Activated CD8-positive, alpha-beta T cell treated with anti-CD3 and anti-CD28 coated beads for 36 hours (primary cell): Measurements from ENCODE around the gene DIP2A. TPM values are rescaled to one million over a fixed set of nuclear protein-coding genes. Genes with fewer than 3 reads are reported as not detected.
"Not testable (repeated sequence)": the region's sequence is repeated elsewhere in the genome, so short reads cannot be mapped to it uniquely, and the experiment has no call there.

Experiments
- ATAC-seq: fragments of 200-7000 bp; cut with Tn5 transposase; one replicate; pipeline ENCODE4 v1.10.0; 2021; ENCODE audit warnings: mild to moderate bottlenecking, moderate library complexity
- CTCF ChIA-PET: fragments of 350-600 bp; sonication (Branson Sonifier 250); formaldehyde crosslinking; loops from one replicate; lab custom pipeline; 2021; ENCODE audit warnings: antibody characterized with exemption; lab: Charles Lee
- POLR2A ChIA-PET: fragments of 350-600 bp; sonication (Branson Sonifier 250); formaldehyde crosslinking; loops from one replicate; lab custom pipeline; 2021; ENCODE audit warnings: antibody characterized with exemption; lab: Charles Lee
- DNase-seq: peaks from one replicate; pipeline ENCODE4 v3.0.0-alpha.2; 2020
- H3K27ac Mint-ChIP-seq: one replicate; pipeline ENCODE4 v1.8.0; 2021; ENCODE audit warnings: mild to moderate bottlenecking, mixed read lengths
- H3K27me3 Mint-ChIP-seq: one replicate; pipeline ENCODE4 v1.8.0; 2021; ENCODE audit warnings: mixed read lengths
- H3K36me3 Mint-ChIP-seq: one replicate; pipeline ENCODE4 v1.8.0; 2021; ENCODE audit warnings: low read depth, mixed read lengths
- H3K4me1 Mint-ChIP-seq: one replicate; pipeline ENCODE4 v1.8.0; 2021; ENCODE audit warnings: low read depth, mixed read lengths
- H3K4me3 Mint-ChIP-seq: one replicate; pipeline ENCODE4 v1.8.0; 2021; ENCODE audit warnings: mild to moderate bottlenecking, moderate library complexity, mixed read lengths
- H3K9me3 Mint-ChIP-seq: one replicate; pipeline ENCODE4 v1.8.0; 2021; ENCODE audit warnings: mixed read lengths
- CTCF ChIP-seq: fragments of 200-600 bp; IDR thresholded peaks from one replicate; pipeline ENCODE4 v1.8.0; 2022; ENCODE audit warnings: antibody characterized with exemption, mild to moderate bottlenecking
- intact Hi-C: fragments of 100-400 bp; cut with micrococcal nuclease; formaldehyde crosslinking; loops from one replicate; pipeline ENCODE4 v1.10.0; 2022
- total RNA-seq, 2 experiments: library from RNA; stranded (reverse); gene quantifications; one replicate each; pipeline ENCODE4 v1.2.3, GENCODE V29; 2021

The DIP2A gene
- total RNA-seq, 2 experiments from 2014 or later, result 30.9 to 34.1 TPM

GRCh38 chr21:46569081-46569480 is 110.4 kb downstream of the DIP2A start:
- H3K27ac Mint-ChIP-seq, result no peak overlapping the region
- TF ChIP-seq CTCF, result no peak
- DNase-seq (no peak), ATAC-seq (no peak)
- no peak overlapping the region for H3K4me3 Mint-ChIP-seq
- H3K36me3 Mint-ChIP-seq, result peaks cover 70% of the 10 kb centered on the region
- ChIA-PET CTCF (no interaction called here), POLR2A (no interaction called here)
- peaks cover 11% of the 10 kb centered on the region for H3K9me3 Mint-ChIP-seq
- H3K27me3 Mint-ChIP-seq, result no peaks in the 10 kb centered on the region
- intact Hi-C loops, result no loop called here
- peaks cover 9% of the 10 kb centered on the region for H3K4me1 Mint-ChIP-seq

GRCh38 chr21:46570119-46570518 is 111.4 kb downstream of the DIP2A start:
- H3K27ac Mint-ChIP-seq, result no peak overlapping the region
- ATAC-seq (no peak), DNase-seq (no peak)
- ChIA-PET POLR2A (interaction anchor here (0.8 kb wide), 1 partner anchor 32 kb away, joined by 3 read pairs; no protein-coding TSS in a partner anchor), CTCF (no interaction called here)
- TF ChIP-seq CTCF, result no peak
- H3K27me3 Mint-ChIP-seq, result no peaks in the 10 kb centered on the region
- H3K4me3 Mint-ChIP-seq, result no peak overlapping the region
- intact Hi-C loops, result no loop called here
- peaks cover 70% of the 10 kb centered on the region for H3K36me3 Mint-ChIP-seq
- peaks cover 10% of the 10 kb centered on the region for H3K4me1 Mint-ChIP-seq
- H3K9me3 Mint-ChIP-seq, result peaks cover 11% of the 10 kb centered on the region

- TF ChIP-seq CTCF, result no peak
- peaks cover 11% of the 10 kb centered on the region for H3K9me3 Mint-ChIP-seq
- ChIA-PET CTCF (no interaction called here), POLR2A (interaction anchor here (0.8 kb wide), 1 partner anchor 33 kb away, joined by 3 read pairs; no protein-coding TSS in a partner anchor)
- no peak overlapping the region for H3K4me3 Mint-ChIP-seq
- peaks cover 66% of the 10 kb centered on the region for H3K36me3 Mint-ChIP-seq
- H3K27me3 Mint-ChIP-seq, result no peaks in the 10 kb centered on the region
- H3K4me1 Mint-ChIP-seq, result peaks cover 14% of the 10 kb centered on the region
- H3K27ac Mint-ChIP-seq, result no peak overlapping the region
- ATAC-seq (no peak), DNase-seq (no peak)
- intact Hi-C loops, result no loop called here
Measured at GRCh38 chr21:46570631-46571030, 111.9 kb downstream of the DIP2A start.

- ATAC-seq (no peak), DNase-seq (no peak)
- H3K4me1 Mint-ChIP-seq, result peaks cover 14% of the 10 kb centered on the region
- no peak overlapping the region for H3K27ac Mint-ChIP-seq
- TF ChIP-seq CTCF, result no peak
- ChIA-PET CTCF (no interaction called here), POLR2A (interaction anchor here (1.3 kb wide), 1 partner anchor 14 kb away, joined by 5 read pairs; no protein-coding TSS in a partner anchor)
- H3K27me3 Mint-ChIP-seq, result no peaks in the 10 kb centered on the region
- no peak overlapping the region for H3K4me3 Mint-ChIP-seq
- H3K36me3 Mint-ChIP-seq, result peaks cover 46% of the 10 kb centered on the region
- peaks cover 20% of the 10 kb centered on the region for H3K9me3 Mint-ChIP-seq
- intact Hi-C loops, result no loop called here
Measured at GRCh38 chr21:46572850-46573249, 114.2 kb downstream of the DIP2A start.

GRCh38 chr21:46577786-46578185 is 119.1 kb downstream of the DIP2A start:
- H3K36me3 Mint-ChIP-seq, result peaks cover 51% of the 10 kb centered on the region
- H3K4me1 Mint-ChIP-seq, result peaks cover 13% of the 10 kb centered on the region
- H3K27me3 Mint-ChIP-seq, POLR2A ChIA-PET, CTCF ChIA-PET, ATAC-seq, H3K4me3 Mint-ChIP-seq, DNase-seq, H3K27ac Mint-ChIP-seq, intact Hi-C loops: not testable (repeated sequence)
- peaks cover 39% of the 10 kb centered on the region for H3K9me3 Mint-ChIP-seq

- H3K36me3 Mint-ChIP-seq, result peaks cover 51% of the 10 kb centered on the region
- H3K4me3 Mint-ChIP-seq, DNase-seq, CTCF ChIA-PET, ATAC-seq, intact Hi-C loops, H3K27me3 Mint-ChIP-seq, H3K27ac Mint-ChIP-seq: not testable (repeated sequence)
- H3K4me1 Mint-ChIP-seq, result peaks cover 13% of the 10 kb centered on the region
- POLR2A ChIA-PET, result interaction anchor here (0.9 to 1.7 kb wide), 3 partner anchors 16 to 43 kb away, joined by 3 to 4 read pairs (median 3); no protein-coding TSS in a partner anchor
- peaks cover 35% of the 10 kb centered on the region for H3K9me3 Mint-ChIP-seq
Measured at GRCh38 chr21:46579394-46579793, 120.7 kb downstream of the DIP2A start.
